MM.1S (cell line): ENCODE measurements around the gene MUC20.

ENCODE experiments used
- EZH2 ChIP-seq: fragments of 300-600 bp; sonication (generic); optimal IDR thresholded peaks from 2 replicates; pipeline ENCODE3; 2017; ENCODE audit warnings: low read depth, mild to moderate bottlenecking, antibody characterized with exemption, low read length, mixed read lengths
- EZH2phosphoT487 ChIP-seq: fragments of 300-600 bp; sonication (generic); IDR thresholded peaks from 2 replicates; pipeline ENCODE4 v1.6.1; 2018; ENCODE audit warnings: antibody characterized with exemption, low read length
- TF ChIP-seq, protein P1 (sequence below): fragments of 300-600 bp; sonication (generic); IDR thresholded peaks from 2 replicates; pipeline ENCODE4 v1.5.1; 2016; ENCODE audit warnings: antibody characterized with exemption, low read length, mixed read lengths

DNA sequence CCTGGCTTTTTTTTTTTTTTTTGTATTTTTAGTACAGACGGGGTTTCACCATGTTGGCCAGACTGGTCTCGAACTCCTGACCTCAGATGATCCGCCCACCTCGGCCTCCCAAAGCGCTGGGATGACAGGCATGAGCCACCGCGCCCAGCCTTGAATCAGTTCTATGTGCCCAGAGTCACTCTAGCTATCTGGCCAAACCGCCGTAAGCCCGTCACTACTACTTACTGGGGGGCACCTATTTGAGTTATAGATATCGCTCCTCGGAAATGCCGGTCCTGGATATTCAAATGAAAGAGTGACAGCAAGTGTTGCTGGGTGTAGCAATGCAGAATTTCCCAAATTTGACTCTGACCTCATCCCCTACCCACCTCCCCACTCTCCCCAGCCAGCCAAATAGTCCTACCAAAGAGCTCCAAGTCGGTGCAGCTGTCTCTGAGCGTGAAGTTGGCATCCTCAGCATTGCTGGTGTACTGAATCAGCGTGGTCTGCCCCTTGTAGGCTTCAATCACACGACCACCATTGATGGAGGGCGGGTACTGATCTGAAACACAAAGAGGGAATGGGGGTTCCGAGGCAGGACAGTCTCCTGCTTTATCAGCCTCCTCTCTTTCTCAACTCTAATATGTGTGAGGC is 38.1 kb downstream of the MUC20 start:
- TF ChIP-seq, protein P1, sequence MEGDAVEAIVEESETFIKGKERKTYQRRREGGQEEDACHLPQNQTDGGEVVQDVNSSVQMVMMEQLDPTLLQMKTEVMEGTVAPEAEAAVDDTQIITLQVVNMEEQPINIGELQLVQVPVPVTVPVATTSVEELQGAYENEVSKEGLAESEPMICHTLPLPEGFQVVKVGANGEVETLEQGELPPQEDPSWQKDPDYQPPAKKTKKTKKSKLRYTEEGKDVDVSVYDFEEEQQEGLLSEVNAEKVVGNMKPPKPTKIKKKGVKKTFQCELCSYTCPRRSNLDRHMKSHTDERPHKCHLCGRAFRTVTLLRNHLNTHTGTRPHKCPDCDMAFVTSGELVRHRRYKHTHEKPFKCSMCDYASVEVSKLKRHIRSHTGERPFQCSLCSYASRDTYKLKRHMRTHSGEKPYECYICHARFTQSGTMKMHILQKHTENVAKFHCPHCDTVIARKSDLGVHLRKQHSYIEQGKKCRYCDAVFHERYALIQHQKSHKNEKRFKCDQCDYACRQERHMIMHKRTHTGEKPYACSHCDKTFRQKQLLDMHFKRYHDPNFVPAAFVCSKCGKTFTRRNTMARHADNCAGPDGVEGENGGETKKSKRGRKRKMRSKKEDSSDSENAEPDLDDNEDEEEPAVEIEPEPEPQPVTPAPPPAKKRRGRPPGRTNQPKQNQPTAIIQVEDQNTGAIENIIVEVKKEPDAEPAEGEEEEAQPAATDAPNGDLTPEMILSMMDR, result no peak
- TF ChIP-seq EZH2 (no peak), EZH2phosphoT487 (no peak)
